T-cell (primary cell): Measurements from ENCODE around the gene SRM. TPM values are rescaled to one million over a fixed set of nuclear protein-coding genes. Genes with fewer than 3 reads are reported as not detected.
"Not testable (repeated sequence)": the region's sequence is repeated elsewhere in the genome, so short reads cannot be mapped to it uniquely, and the experiment has no call there.

Source experiments
- ATAC-seq, 4 experiments: fragments of 200-7000 bp in 3 of 4; fragments of 150-1000 bp in 1 of 4; cut with Tn5 transposase; replicated peaks in 1 of 4; 1 replicate in 3 of 4; 2 replicates in 1 of 4; pipeline ENCODE4 v1.10.0; 2021; ENCODE audit warnings: moderate library complexity in 3 of 4, mild to moderate bottlenecking in 2 of 4, moderate number of reproducible peaks in 1 of 4
- CTCF ChIA-PET, 2 donors: fragments of 300-600 bp; sonication (Branson Sonifier 250); formaldehyde crosslinking; loops; one replicate each; lab custom pipeline; 2022; ENCODE audit warnings: antibody characterized with exemption in 2 of 2; lab: Charles Lee
- POLR2A ChIA-PET, 2 donors: fragments of 300-600 bp; sonication (Branson Sonifier 250); formaldehyde crosslinking; loops; one replicate each; lab custom pipeline; 2022; ENCODE audit warnings: antibody characterized with exemption in 2 of 2; lab: Charles Lee
- DNase-seq, 35 experiments: peaks; one replicate each; pipeline versions ENCODE4 v3.0.0 to v3.0.0-alpha.2; 2013 to 2023
- H3K27ac ChIP-seq: one replicate; pipeline ENCODE4 v1.5.1; 2013; ENCODE audit warnings: low read length
- H3K27me3 ChIP-seq, 2 experiments: replicated peaks in 1 of 2; 1 replicate in 1 of 2; 2 replicates in 1 of 2; pipeline versions ENCODE4 v1.6.1 to v1.7.0; 2013; ENCODE audit warnings: low read length in 1 of 2, mixed read lengths in 1 of 2; ENCODE audit not compliant: control insufficient read depth in 2 of 2, insufficient read depth in 2 of 2; ENCODE audit errors: extremely low read depth in 1 of 2
- H3K36me3 ChIP-seq, 2 donors: 1 replicate in 1 of 2; 2 replicates in 1 of 2; pipeline versions ENCODE4 v1.6.1 to v1.7.0; 2013; ENCODE audit warnings: low read length in 1 of 2; ENCODE audit not compliant: control insufficient read depth in 2 of 2, insufficient read depth in 1 of 2; ENCODE audit errors: extremely low read depth in 1 of 2
- H3K4me1 ChIP-seq, 2 experiments: 1 replicate in 1 of 2; 2 replicates in 1 of 2; pipeline versions ENCODE4 v1.6.1 to v1.7.0; 2013; ENCODE audit warnings: low read length in 2 of 2, mixed read lengths in 1 of 2; ENCODE audit not compliant: insufficient read depth in 2 of 2, control insufficient read depth in 1 of 2; ENCODE audit errors: extremely low read depth in 1 of 2
- H3K4me3 ChIP-seq, 2 donors: 1 replicate in 1 of 2; 2 replicates in 1 of 2; pipeline versions ENCODE4 v1.5.1 to v1.7.0; 2013; ENCODE audit warnings: mild to moderate bottlenecking in 2 of 2, low read length in 1 of 2, moderate library complexity in 1 of 2; ENCODE audit not compliant: control insufficient read depth in 1 of 2; ENCODE audit errors: extremely low read depth in 1 of 2
- H3K9me3 ChIP-seq: 2 replicates; pipeline ENCODE4 v1.7.0; 2013
- H3K27ac Mint-ChIP-seq, 2 donors: one replicate each; pipeline ENCODE4 v1.8.0; 2020 to 2021; ENCODE audit warnings: mild to moderate bottlenecking in 2 of 2, mixed read lengths in 2 of 2
- H3K27me3 Mint-ChIP-seq, 2 donors: one replicate each; pipeline ENCODE4 v1.8.0; 2021 to 2022; ENCODE audit warnings: mixed read lengths in 2 of 2
- H3K36me3 Mint-ChIP-seq: one replicate; pipeline ENCODE4 v1.8.0; 2021; ENCODE audit warnings: mixed read lengths
- H3K4me1 Mint-ChIP-seq, 3 donors: one replicate each; pipeline ENCODE4 v1.8.0; 2020 to 2022; ENCODE audit warnings: mixed read lengths in 3 of 3, mild to moderate bottlenecking in 1 of 3
- H3K4me3 Mint-ChIP-seq, 3 donors: one replicate each; pipeline ENCODE4 v1.8.0; 2020 to 2022; ENCODE audit warnings: mild to moderate bottlenecking in 3 of 3, mixed read lengths in 3 of 3, moderate library complexity in 3 of 3
- H3K9me3 Mint-ChIP-seq, 3 donors: one replicate each; pipeline ENCODE4 v1.8.0; 2020 to 2022; ENCODE audit warnings: mixed read lengths in 3 of 3
- WGBS: methylation state at CpG from one replicate; pipeline ENCODE4 v1.1.5; 2013; ENCODE audit warnings: missing lambda C conversion rate; ENCODE audit not compliant: insufficient coverage; 5-methylcytosine and 5-hydroxymethylcytosine counted together
- total RNA-seq, 35 experiments: library from RNA in 6 of 35; stranded (reverse) in 6 of 35; fragments of 120-200 nt in 1 of 35; gene quantifications; one replicate each; pipeline versions ENCODE4 v1.2.1 to v1.2.4 and lab custom pipeline; 2013 to 2026

Gene SRM
- total RNA-seq (10 to 100 TPM; 38.0 to 78.5 (median 72.4) TPM), total RNA-seq (lab: John Stamatoyannopoulos, UW) (14.1 to 238 (median 22.4) reads per million in 29 experiments)
- total RNA-seq (2013): 19.7 TPM

GRCh38 chr1:11059968-11060830 is at the start of gene SRM:
SRM (minus strand) TSS chr1:11060018; CDS start chr1:11059943, 75 bp downstream.
- DNase-seq (peak; percentile 76 to 93 (median 87)), ATAC-seq (peak; percentile 95 to 98 (median 96))
- WGBS: under 1% methylated on average over 76 of the region's 83 CpGs
- ChIA-PET POLR2A (interaction anchor here (0.6 to 1.1 kb wide), 3 partner anchors 9 to 1895 kb away, joined by 3 to 6 read pairs (median 4); no protein-coding TSS in a partner anchor), CTCF (interaction anchor here (0.5 to 4.6 kb wide), 5 partner anchors 21 to 1117 kb away, joined by 3 to 30 read pairs (median 4); no protein-coding TSS in a partner anchor)
- Mint-ChIP-seq H3K36me3 (peaks cover 4% of the 10 kb centered on the region), H3K27me3 (no peaks in the 10 kb centered on the region), H3K27ac (peak within 1 kb of the TSS; percentile 93 to 95), H3K4me3 (peak within 1 kb of the TSS; percentile 92), H3K4me1 (peaks cover 28 to 41% (median 35%) of the 10 kb centered on the region in 3 donors), H3K9me3 (no peaks in the 10 kb centered on the region)
- H3K27ac ChIP-seq: peak within 1 kb of the TSS; percentile 71
- peaks cover 9 to 37% of the 10 kb centered on the region in 2 experiments for H3K4me1 ChIP-seq
- H3K36me3 ChIP-seq: peaks cover 7 to 21% of the 10 kb centered on the region in 2 donors
- no peaks in the 10 kb centered on the region for H3K27me3 ChIP-seq
- H3K9me3 ChIP-seq: no peaks in the 10 kb centered on the region
- H3K4me3 ChIP-seq: peak within 1 kb of the TSS; percentile 82 to 88

GRCh38 chr1:11109047-11109760 is 49.4 kb upstream of the SRM start:
- DNase-seq: no peak
- H3K4me1 Mint-ChIP-seq: no peaks in the 10 kb centered on the region
- Histone ChIP-seq H3K9me3 (no peaks in the 10 kb centered on the region), H3K27me3 (no peaks in the 10 kb centered on the region), H3K4me1 (no peaks in the 10 kb centered on the region), H3K27ac (no peak overlapping the region), H3K36me3 (peaks cover 8 to 62% of the 10 kb centered on the region in 2 donors), H3K4me3 (no peak overlapping the region)
- ChIA-PET POLR2A (no interaction called here), CTCF (no interaction called here)
- peaks cover 52% of the 10 kb centered on the region for H3K36me3 Mint-ChIP-seq
- no peak overlapping the region for H3K27ac Mint-ChIP-seq
- WGBS: 100% methylated on average over 4 of the region's 7 CpGs
- ATAC-seq: no peak
- no peaks in the 10 kb centered on the region for H3K27me3 Mint-ChIP-seq
- H3K9me3 Mint-ChIP-seq: no peaks in the 10 kb centered on the region
- H3K4me3 Mint-ChIP-seq: no peak overlapping the region

GRCh38 chr1:11107599-11107998 is 47.8 kb upstream of the SRM start:
- Mint-ChIP-seq H3K27ac (no peak overlapping the region), H3K9me3 (no peaks in the 10 kb centered on the region), H3K4me1 (no peaks in the 10 kb centered on the region), H3K4me3 (no peak overlapping the region), H3K27me3 (no peaks in the 10 kb centered on the region), H3K36me3 (peaks cover 41% of the 10 kb centered on the region)
- no peak for DNase-seq
- ChIA-PET POLR2A (no interaction called here), CTCF (interaction anchor here in 1 of 2 donors (0.6 kb wide), 1 partner anchor 181 kb away, joined by 4 read pairs; no protein-coding TSS in a partner anchor)
- no peaks in the 10 kb centered on the region for H3K4me1 ChIP-seq
- no peaks in the 10 kb centered on the region for H3K9me3 ChIP-seq
- H3K27me3 ChIP-seq: no peaks in the 10 kb centered on the region
- H3K27ac ChIP-seq: no peak overlapping the region
- H3K4me3 ChIP-seq: no peak overlapping the region
- no peak for ATAC-seq
- H3K36me3 ChIP-seq: peaks cover 1 to 48% of the 10 kb centered on the region in 2 donors
- WGBS: 100% methylated on average over 5 of the region's 5 CpGs

- H3K27me3 Mint-ChIP-seq: no peaks in the 10 kb centered on the region
- no peak overlapping the region for H3K27ac Mint-ChIP-seq
- POLR2A ChIA-PET: no interaction called here
- Histone ChIP-seq H3K4me1 (no peaks in the 10 kb centered on the region), H3K4me3 (no peak overlapping the region), H3K36me3 (peaks cover 0 to 37% of the 10 kb centered on the region in 2 donors), H3K9me3 (no peaks in the 10 kb centered on the region), H3K27ac (no peak overlapping the region), H3K27me3 (no peaks in the 10 kb centered on the region)
- H3K9me3 Mint-ChIP-seq: no peaks in the 10 kb centered on the region
- WGBS: 94% methylated on average over 7 of the region's 10 CpGs
- no peak for ATAC-seq
- DNase-seq: no peak
- CTCF ChIA-PET: no interaction called here
- peaks cover 0 to 4% (median 0%) of the 10 kb centered on the region in 3 donors for H3K4me1 Mint-ChIP-seq
- peaks cover 31% of the 10 kb centered on the region for H3K36me3 Mint-ChIP-seq
- no peak overlapping the region for H3K4me3 Mint-ChIP-seq
Observed at GRCh38 chr1:11105586-11105985, 45.8 kb upstream of the SRM start.

- WGBS: 99% methylated on average over 6 of the region's 6 CpGs
- Histone ChIP-seq H3K4me3 (no peak overlapping the region), H3K4me1 (peaks cover 8 to 12% of the 10 kb centered on the region in 2 experiments), H3K36me3 (peaks cover 0 to 16% of the 10 kb centered on the region in 2 donors), H3K9me3 (no peaks in the 10 kb centered on the region), H3K27me3 (no peaks in the 10 kb centered on the region), H3K27ac (no peak overlapping the region)
- POLR2A ChIA-PET: no interaction called here
- ATAC-seq: no peak
- DNase-seq: no peak
- Mint-ChIP-seq H3K4me1 (peaks cover 10 to 23% (median 19%) of the 10 kb centered on the region in 3 donors), H3K9me3 (no peaks in the 10 kb centered on the region), H3K36me3 (peaks cover 2% of the 10 kb centered on the region), H3K4me3 (peak overlapping the region; percentile 22 to 69 (median 40)), H3K27me3 (no peaks in the 10 kb centered on the region), H3K27ac (no peak overlapping the region)
- CTCF ChIA-PET: no interaction called here
Observed at GRCh38 chr1:11101347-11101746, 41.5 kb upstream of the SRM start.

- 96% methylated on average over 13 of the region's 17 CpGs for WGBS
- H3K27ac Mint-ChIP-seq, ATAC-seq, H3K27me3 ChIP-seq, DNase-seq, H3K27me3 Mint-ChIP-seq, H3K4me3 ChIP-seq, H3K9me3 ChIP-seq, H3K36me3 Mint-ChIP-seq, H3K9me3 Mint-ChIP-seq, POLR2A ChIA-PET, H3K27ac ChIP-seq: not testable (repeated sequence)
- CTCF ChIA-PET: interaction anchor here in 1 of 2 donors (1.9 kb wide), 1 partner anchor 63 kb away, joined by 6 read pairs; no protein-coding TSS in a partner anchor
- H3K4me3 Mint-ChIP-seq: peak overlapping the region in 1 of 3 donors; percentile 96
- peaks cover 8 to 12% of the 10 kb centered on the region in 2 experiments for H3K4me1 ChIP-seq
- peaks cover 10 to 23% (median 19%) of the 10 kb centered on the region in 3 donors for H3K4me1 Mint-ChIP-seq
- peaks cover 0 to 18% of the 10 kb centered on the region in 2 donors for H3K36me3 ChIP-seq
Observed at GRCh38 chr1:11100806-11101205, 41.0 kb upstream of the SRM start.
